ENCODE results near the gene FGF21.
"Not testable (repeated sequence)": the region's sequence is repeated elsewhere in the genome, so short reads cannot be mapped to it uniquely, and the experiment has no call there.

Gene FGF21

DNA sequence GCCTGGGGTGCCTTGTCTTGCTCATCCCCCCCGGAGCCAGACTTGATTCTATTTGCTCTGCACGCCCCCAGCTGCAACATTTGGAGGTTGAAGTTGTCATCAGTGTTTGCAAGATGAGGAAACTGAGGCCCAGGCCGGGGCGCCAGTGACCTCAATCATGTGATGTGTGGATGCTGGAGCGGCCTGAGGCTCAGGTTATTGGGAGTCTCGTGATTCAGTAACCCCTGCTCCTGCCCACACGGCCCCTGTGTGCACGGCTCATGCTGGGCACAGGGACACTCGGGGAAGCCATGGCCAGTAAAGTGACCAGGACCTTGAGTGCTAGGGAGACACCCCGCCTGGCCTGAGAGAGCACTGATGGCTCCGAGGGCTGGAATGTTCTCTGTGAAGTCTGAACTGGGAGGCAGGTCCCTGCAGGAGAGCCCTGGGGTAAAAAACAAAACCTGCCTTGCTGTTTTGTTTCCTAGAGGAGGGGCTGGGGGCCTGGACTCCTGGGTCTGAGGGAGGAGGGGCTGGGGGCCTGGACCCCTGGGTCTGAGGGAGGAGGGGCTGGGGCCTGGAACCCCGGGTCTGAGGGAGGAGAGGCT, 1.9 kb downstream of the FGF21 start:
- Histone ChIP-seq H3K4me1 (ENCODE audit: insufficient read depth, poor library complexity, severe bottlenecking) (peaks cover 7% of the 10 kb centered on the region), H3K27me3 (ENCODE audit: insufficient read depth, poor library complexity, severe bottlenecking) (no peaks in the 10 kb centered on the region), H3K27ac (ENCODE audit: poor library complexity, severe bottlenecking) (no peak overlapping the region), H3K4me3 (ENCODE audit: severe bottlenecking) (no peak overlapping the region), H3K36me3 (ENCODE audit: low read depth) (no peaks in the 10 kb centered on the region), H3K9me3 (ENCODE audit: severe bottlenecking) (no peaks in the 10 kb centered on the region)
- ATAC-seq (ENCODE audit: low read depth) (no peak), DNase-seq (ENCODE audit: low spot score) (no peak)
- TF ChIP-seq, protein P1, sequence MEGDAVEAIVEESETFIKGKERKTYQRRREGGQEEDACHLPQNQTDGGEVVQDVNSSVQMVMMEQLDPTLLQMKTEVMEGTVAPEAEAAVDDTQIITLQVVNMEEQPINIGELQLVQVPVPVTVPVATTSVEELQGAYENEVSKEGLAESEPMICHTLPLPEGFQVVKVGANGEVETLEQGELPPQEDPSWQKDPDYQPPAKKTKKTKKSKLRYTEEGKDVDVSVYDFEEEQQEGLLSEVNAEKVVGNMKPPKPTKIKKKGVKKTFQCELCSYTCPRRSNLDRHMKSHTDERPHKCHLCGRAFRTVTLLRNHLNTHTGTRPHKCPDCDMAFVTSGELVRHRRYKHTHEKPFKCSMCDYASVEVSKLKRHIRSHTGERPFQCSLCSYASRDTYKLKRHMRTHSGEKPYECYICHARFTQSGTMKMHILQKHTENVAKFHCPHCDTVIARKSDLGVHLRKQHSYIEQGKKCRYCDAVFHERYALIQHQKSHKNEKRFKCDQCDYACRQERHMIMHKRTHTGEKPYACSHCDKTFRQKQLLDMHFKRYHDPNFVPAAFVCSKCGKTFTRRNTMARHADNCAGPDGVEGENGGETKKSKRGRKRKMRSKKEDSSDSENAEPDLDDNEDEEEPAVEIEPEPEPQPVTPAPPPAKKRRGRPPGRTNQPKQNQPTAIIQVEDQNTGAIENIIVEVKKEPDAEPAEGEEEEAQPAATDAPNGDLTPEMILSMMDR (IDR thresholded peaks at IDR 0.05; ENCODE audit: poor library complexity, severe bottlenecking) = no peak

GRCh38 chr19:48757741-48758144, 2.4 kb downstream of the FGF21 start:
- no peak for DNase-seq (ENCODE audit: low spot score)
- no peaks in the 10 kb centered on the region for H3K9me3 ChIP-seq (ENCODE audit: severe bottlenecking)
- H3K4me1 ChIP-seq (ENCODE audit: insufficient read depth, poor library complexity, severe bottlenecking) = peaks cover 7% of the 10 kb centered on the region
- no peaks in the 10 kb centered on the region for H3K36me3 ChIP-seq (ENCODE audit: low read depth)
- H3K27me3 ChIP-seq (ENCODE audit: insufficient read depth, poor library complexity, severe bottlenecking) = no peaks in the 10 kb centered on the region
- H3K27ac ChIP-seq (ENCODE audit: poor library complexity, severe bottlenecking) = no peak overlapping the region
- ATAC-seq (ENCODE audit: low read depth) = no peak
- TF ChIP-seq, protein P1 (IDR thresholded peaks at IDR 0.05; ENCODE audit: poor library complexity, severe bottlenecking) = no peak
- no peak overlapping the region for H3K4me3 ChIP-seq (ENCODE audit: severe bottlenecking)

DNA sequence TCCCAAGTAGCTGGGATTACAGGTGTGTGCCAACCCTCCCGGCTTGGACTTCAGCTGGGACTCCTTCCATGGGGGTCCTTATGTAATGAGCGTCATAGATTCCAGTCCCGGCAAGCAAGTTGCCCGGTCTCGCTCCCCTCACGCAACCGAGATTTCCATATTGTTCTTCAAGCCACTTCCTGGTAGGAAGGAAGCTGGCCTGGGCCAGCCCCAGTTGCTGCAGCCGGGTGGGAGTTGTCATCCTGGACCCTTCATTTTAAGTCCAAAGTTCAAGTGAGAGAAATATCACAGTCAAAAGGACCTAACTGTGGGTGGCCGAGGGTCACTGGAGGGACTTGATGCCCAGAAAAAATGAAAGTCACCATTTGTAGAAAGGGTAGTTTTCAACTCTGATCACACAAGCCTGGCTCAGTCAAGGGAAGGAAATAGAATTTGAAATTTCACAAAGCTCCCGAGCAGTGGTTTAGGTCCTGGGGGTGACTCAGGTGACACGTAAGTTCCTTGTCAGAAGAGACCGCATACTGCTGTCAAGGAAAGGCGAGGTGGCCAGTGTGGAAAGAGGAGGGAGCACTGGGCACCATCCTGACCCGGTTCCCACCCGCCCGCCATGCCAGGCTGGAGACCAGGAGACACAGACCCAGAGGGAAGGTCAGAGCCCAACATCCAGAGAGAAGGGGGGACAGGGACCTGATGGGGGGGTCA, 5.3 kb downstream of the FGF21 start:
- peaks cover under 1% of the 10 kb centered on the region for H3K4me1 ChIP-seq (ENCODE audit: insufficient read depth, poor library complexity, severe bottlenecking)
- TF ChIP-seq, protein P1 (IDR thresholded peaks at IDR 0.05; ENCODE audit: poor library complexity, severe bottlenecking) = no peak
- ATAC-seq (ENCODE audit: low read depth) = no peak
- no peak overlapping the region for H3K27ac ChIP-seq (ENCODE audit: poor library complexity, severe bottlenecking)
- H3K27me3 ChIP-seq (ENCODE audit: insufficient read depth, poor library complexity, severe bottlenecking) = no peaks in the 10 kb centered on the region
- no peaks in the 10 kb centered on the region for H3K36me3 ChIP-seq (ENCODE audit: low read depth)
- DNase-seq (ENCODE audit: low spot score) = no peak
- H3K4me3 ChIP-seq (ENCODE audit: severe bottlenecking) = no peak overlapping the region
- H3K9me3 ChIP-seq (ENCODE audit: severe bottlenecking) = no peaks in the 10 kb centered on the region

DNA sequence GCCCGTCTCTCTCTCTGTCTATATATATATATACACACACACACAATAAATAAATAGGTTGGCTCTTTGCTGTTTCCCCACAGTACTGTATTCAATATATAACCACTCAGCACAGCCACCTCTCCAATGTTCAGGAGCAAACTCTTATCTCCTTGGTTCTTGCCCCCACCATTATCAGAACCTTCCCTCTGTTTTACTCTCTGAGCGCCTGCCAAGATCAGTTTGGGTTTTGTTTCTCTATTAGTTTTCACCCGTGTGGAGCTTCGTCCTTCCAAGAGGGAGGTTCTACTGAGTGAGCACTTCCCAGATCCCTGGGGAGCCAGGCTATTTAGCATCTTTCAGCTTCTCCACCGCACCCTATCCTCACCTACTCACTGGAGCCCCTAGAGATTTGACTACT, 10.5 kb downstream of the FGF21 start:
- not testable (repeated sequence) for H3K4me1 ChIP-seq (ENCODE audit: insufficient read depth, poor library complexity, severe bottlenecking); DNase-seq (ENCODE audit: low spot score); H3K4me3 ChIP-seq (ENCODE audit: severe bottlenecking); H3K27me3 ChIP-seq (ENCODE audit: insufficient read depth, poor library complexity, severe bottlenecking); H3K27ac ChIP-seq (ENCODE audit: poor library complexity, severe bottlenecking); H3K36me3 ChIP-seq (ENCODE audit: low read depth); H3K9me3 ChIP-seq (ENCODE audit: severe bottlenecking); ATAC-seq (ENCODE audit: low read depth)

- not testable (repeated sequence) for H3K27ac ChIP-seq (ENCODE audit: poor library complexity, severe bottlenecking); H3K4me1 ChIP-seq (ENCODE audit: insufficient read depth, poor library complexity, severe bottlenecking); H3K27me3 ChIP-seq (ENCODE audit: insufficient read depth, poor library complexity, severe bottlenecking); H3K4me3 ChIP-seq (ENCODE audit: severe bottlenecking); H3K9me3 ChIP-seq (ENCODE audit: severe bottlenecking); ATAC-seq (ENCODE audit: low read depth); H3K36me3 ChIP-seq (ENCODE audit: low read depth); DNase-seq (ENCODE audit: low spot score)
These were observed 12.9 kb downstream of the FGF21 start for GRCh38 chr19:48768171-48768753.

Data from RWPE2 (cell line).